ENCODE data around the gene TUSC2.
"Not testable (repeated sequence)": the region's sequence is repeated elsewhere in the genome, so short reads cannot be mapped to it uniquely, and the experiment has no call there.

The TUSC2 gene

GRCh38 chr3:50293079-50293801 is 34.8 kb downstream of the TUSC2 start:
- no peak for DNase-seq

GRCh38 chr3:50292159-50293078 is 35.6 kb downstream of the TUSC2 start, which contains the start of gene IFRD2:
IFRD2 (minus strand) TSS chr3:50292429; CDS start chr3:50292274, 155 bp downstream.
- peak; percentile 98 for DNase-seq

- no peak for DNase-seq
Observed at GRCh38 chr3:50290161-50290641, 37.8 kb downstream of the TUSC2 start.

GRCh38 chr3:50289130-50289529 is 38.9 kb downstream of the TUSC2 start:
- DNase-seq: no peak

GRCh38 chr3:50288387-50289007 is 39.5 kb downstream of the TUSC2 start:
- no peak for DNase-seq

GRCh38 chr3:50287262-50287661 is 40.8 kb downstream of the TUSC2 start:
- DNase-seq: no peak

- DNase-seq: no peak
Observed at GRCh38 chr3:50286322-50287227, 41.4 kb downstream of the TUSC2 start.

GRCh38 chr3:50284121-50284520 is 43.9 kb downstream of the TUSC2 start:
- DNase-seq: not testable (repeated sequence)

- DNase-seq: no peak
Observed at GRCh38 chr3:50279255-50280016, 48.6 kb downstream of the TUSC2 start.

GRCh38 chr3:50278880-50279224 is 49.2 kb downstream of the TUSC2 start, which contains the start of gene LSMEM2:
LSMEM2 (plus strand) TSS chr3:50279087; CDS start chr3:50279114, 27 bp downstream.
- DNase-seq: no peak

GRCh38 chr3:50278123-50278879 is 49.7 kb downstream of the TUSC2 start:
- no peak for DNase-seq

- no peak for DNase-seq
Observed at GRCh38 chr3:50276762-50277101, 51.3 kb downstream of the TUSC2 start.

GRCh38 chr3:50275996-50276761 is 51.8 kb downstream of the TUSC2 start:
- DNase-seq: no peak

- DNase-seq: no peak
Observed at GRCh38 chr3:50275141-50275995, 52.7 kb downstream of the TUSC2 start.

Data from RPMI8226 (cell line).